K562 (cell line): ENCODE measurements around the gene TAF10. TPM values are rescaled to one million over a fixed set of nuclear protein-coding genes. Genes with fewer than 3 reads are reported as not detected.

ENCODE experiments used
- ERF ChIP-seq: fragments of 450-650 bp; formaldehyde crosslinking; IDR thresholded peaks from 2 replicates; pipeline ENCODE4 v1.4.0; 2020; ENCODE audit warnings: mild to moderate bottlenecking, mixed read lengths
- GATA2 ChIP-seq: sonication (generic); formaldehyde crosslinking; IDR thresholded peaks from 2 replicates; pipeline ENCODE4 v1.4.0; 2020; ENCODE audit warnings: mild to moderate bottlenecking, missing genetic modification reagents
- HNRNPL ChIP-seq: fragments of 200-400 bp; formaldehyde crosslinking; IDR thresholded peaks from 2 replicates; pipeline ENCODE4 v1.6.1; 2017; ENCODE audit warnings: low read depth, mild to moderate bottlenecking, low read length
- KDM4B ChIP-seq, 2 experiments: fragments of 450-650 bp in 1 of 2; sonication (generic) in 1 of 2; IDR thresholded peaks; 2 replicates each; pipeline ENCODE4 v1.6.1; 2016 to 2017; ENCODE audit warnings: borderline replicate concordance in 2 of 2, antibody characterized with exemption in 1 of 2, low read depth in 1 of 2, mild to moderate bottlenecking in 1 of 2
- MYC ChIP-seq, 2 experiments: fragments of 250-450 bp in 1 of 2; sonication (Bioruptor Pico) in 1 of 2; IDR thresholded peaks; 2 replicates each; pipeline versions ENCODE4 v1.5.1 to v1.6.1; 2012 to 2021; ENCODE audit warnings: low read depth in 2 of 2, borderline replicate concordance in 1 of 2, improper control_type of control experiment in 1 of 2, low read length in 1 of 2, mild to moderate bottlenecking in 1 of 2, moderate library complexity in 1 of 2
- NCOA2 ChIP-seq, 2 experiments: fragments of 450-650 bp; IDR thresholded peaks; 2 replicates each; pipeline ENCODE4 v1.6.1; 2018; ENCODE audit warnings: mild to moderate bottlenecking in 2 of 2, moderate library complexity in 1 of 2; ENCODE audit not compliant: partially characterized antibody in 2 of 2
- NFYB ChIP-seq: IDR thresholded peaks from 2 replicates; pipeline ENCODE4 v1.6.1; 2011; ENCODE audit warnings: mild to moderate bottlenecking, moderate library complexity; ENCODE audit not compliant: insufficient read length; ENCODE audit errors: extremely low read depth
- PCBP1 ChIP-seq: fragments of 200-400 bp; formaldehyde crosslinking; IDR thresholded peaks from 2 replicates; pipeline ENCODE4 v1.6.1; 2018; ENCODE audit warnings: mild to moderate bottlenecking, low read depth, low read length; ENCODE audit not compliant: poor library complexity, severe bottlenecking
- SAFB2 ChIP-seq: fragments of 200-400 bp; formaldehyde crosslinking; IDR thresholded peaks from 2 replicates; pipeline ENCODE4 v1.6.1; 2018; ENCODE audit warnings: borderline replicate concordance, low read length, low read depth, moderate library complexity; ENCODE audit not compliant: severe bottlenecking
- TAF15 ChIP-seq: fragments of 200-400 bp; formaldehyde crosslinking; IDR thresholded peaks from 2 replicates; pipeline ENCODE4 v1.6.1; 2017; ENCODE audit warnings: mild to moderate bottlenecking, low read depth, low read length, moderate library complexity
- TSHZ1 ChIP-seq: fragments of 250-450 bp; sonication (Bioruptor Pico); IDR thresholded peaks from 2 replicates; pipeline ENCODE4 v1.4.0; 2020; ENCODE audit warnings: mild to moderate bottlenecking, moderate library complexity
- ZC3H4 ChIP-seq: sonication (generic); formaldehyde crosslinking; IDR thresholded peaks from 2 replicates; pipeline ENCODE4 v1.9.0; 2021; ENCODE audit warnings: missing genetic modification reagents, borderline replicate concordance
- ZNF511 ChIP-seq: sonication (generic); formaldehyde crosslinking; IDR thresholded peaks from 2 replicates; pipeline ENCODE4 v1.8.0; 2022; ENCODE audit warnings: mild to moderate bottlenecking, missing genetic modification reagents
- ZNF740 ChIP-seq, 3 experiments: fragments of 200-800 bp in 1 of 3; sonication (Bioruptor generic) in 1 of 3; sonication (generic) in 1 of 3; formaldehyde crosslinking in 1 of 3; IDR thresholded peaks; 2 replicates each; pipeline versions ENCODE4 v1.6.1 to v1.8.0; 2016 to 2022; ENCODE audit warnings: mild to moderate bottlenecking in 2 of 3, missing compliant biosample characterization in 2 of 3, missing genetic modification characterization in 2 of 3, missing genetic modification reagents in 1 of 3
- ZNF77 ChIP-seq: fragments of 250-450 bp; sonication (Bioruptor Pico); IDR thresholded peaks from 2 replicates; pipeline ENCODE4 v1.5.0; 2020
- polyA plus RNA-seq, 8 experiments: library from polyadenylated mRNA; depleted of rRNA in 4 of 8; stranded (reverse) in 5 of 8; unstranded in 3 of 8; fragments of >200 nt; fragmentation: Nextera tagmentation in 2 of 8; fragmentation: Illumina TruSeq in 1 of 8; extraction: Ambion mirVana in 2 of 8; extraction: Trizol in 1 of 8; gene quantifications; 2 replicates each; pipeline versions ENCODE4 v1.2.1 to v1.2.3, GENCODE V29; 2011 to 2014; ENCODE audit warnings: inconsistent platforms in 1 of 8, missing spikeins in 1 of 8
- total RNA-seq, 7 experiments: library from RNA; depleted of rRNA in 6 of 7; stranded (reverse); fragments of >200 nt in 6 of 7; fragmentation: Illumina TruSeq in 2 of 7; extraction: Trizol in 2 of 7; gene quantifications; 2 replicates each; pipeline versions ENCODE4 v1.2.1 to v1.2.3, GENCODE V29; 2011 to 2021; ENCODE audit warnings: low replicate concordance in 1 of 7
- TF ChIP-seq, protein P1 (sequence below), 2 experiments: fragments of 450-650 bp in 1 of 2; IDR thresholded peaks; 2 replicates each; pipeline ENCODE4 v1.6.1; 2011 to 2017; ENCODE audit warnings: low read depth in 2 of 2, antibody characterized with exemption in 1 of 2, borderline replicate concordance in 1 of 2, low read length in 1 of 2, mild to moderate bottlenecking in 1 of 2, mixed read lengths in 1 of 2; ENCODE audit not compliant: control insufficient read depth in 1 of 2

The TAF10 gene
- total and polyA plus RNA-seq, 9 of the 15 experiments (the other 6 are each of a cell fraction or from before 2014, with no cell fraction given) = 19.5 to 197 (median 121) TPM

GRCh38 chr11:6611092-6611962 is 689 bp downstream of the TAF10 start (continued):
- TF ChIP-seq, protein P1, sequence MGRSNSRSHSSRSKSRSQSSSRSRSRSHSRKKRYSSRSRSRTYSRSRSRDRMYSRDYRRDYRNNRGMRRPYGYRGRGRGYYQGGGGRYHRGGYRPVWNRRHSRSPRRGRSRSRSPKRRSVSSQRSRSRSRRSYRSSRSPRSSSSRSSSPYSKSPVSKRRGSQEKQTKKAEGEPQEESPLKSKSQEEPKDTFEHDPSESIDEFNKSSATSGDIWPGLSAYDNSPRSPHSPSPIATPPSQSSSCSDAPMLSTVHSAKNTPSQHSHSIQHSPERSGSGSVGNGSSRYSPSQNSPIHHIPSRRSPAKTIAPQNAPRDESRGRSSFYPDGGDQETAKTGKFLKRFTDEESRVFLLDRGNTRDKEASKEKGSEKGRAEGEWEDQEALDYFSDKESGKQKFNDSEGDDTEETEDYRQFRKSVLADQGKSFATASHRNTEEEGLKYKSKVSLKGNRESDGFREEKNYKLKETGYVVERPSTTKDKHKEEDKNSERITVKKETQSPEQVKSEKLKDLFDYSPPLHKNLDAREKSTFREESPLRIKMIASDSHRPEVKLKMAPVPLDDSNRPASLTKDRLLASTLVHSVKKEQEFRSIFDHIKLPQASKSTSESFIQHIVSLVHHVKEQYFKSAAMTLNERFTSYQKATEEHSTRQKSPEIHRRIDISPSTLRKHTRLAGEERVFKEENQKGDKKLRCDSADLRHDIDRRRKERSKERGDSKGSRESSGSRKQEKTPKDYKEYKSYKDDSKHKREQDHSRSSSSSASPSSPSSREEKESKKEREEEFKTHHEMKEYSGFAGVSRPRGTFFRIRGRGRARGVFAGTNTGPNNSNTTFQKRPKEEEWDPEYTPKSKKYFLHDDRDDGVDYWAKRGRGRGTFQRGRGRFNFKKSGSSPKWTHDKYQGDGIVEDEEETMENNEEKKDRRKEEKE (IDR thresholded peaks at IDR 0.05; ENCODE audit: borderline replicate concordance in 1 of 2, control insufficient read depth in 1 of 2, low read depth in 2 of 2, low read length in 1 of 2) = no peak
- TF ChIP-seq ZNF511 (0 out of 2 replicates have a peak, but pooled peaks have one; percentile 11), KDM4B (IDR thresholded peaks at IDR 0.05; ENCODE audit: borderline replicate concordance in 2 of 2, low read depth in 1 of 2) (no peak), MYC (IDR thresholded peaks at IDR 0.05; ENCODE audit: low read depth, low read length) (no peak; the same call in 1 of the 2 replicates), MYC (CRISPR knock-in tag; IDR thresholded peaks at IDR 0.05; ENCODE audit: borderline replicate concordance, low read depth) (peak; percentile 89; the same call in 1 of the 2 replicates), NCOA2 (IDR thresholded peaks at IDR 0.05; ENCODE audit: partially characterized antibody in 2 of 2) (no peak), ZNF77 (CRISPR knock-in tag) (0 out of 2 replicates have a peak, but pooled peaks have one; percentile 33), TAF15 (no peak), NFYB (no peak), ZNF740 (CRISPR knock-in tag; IDR thresholded peaks at IDR 0.05) (no peak), ZNF740 (tag; IDR thresholded peaks at IDR 0.05) (no peak), PCBP1 (no peak), HNRNPL (no peak), GATA2 (CRISPR knock-in tag) (no peak), SAFB2 (no peak), ERF (no peak), ZC3H4 (CRISPR knock-in tag) (no peak), TSHZ1 (CRISPR knock-in tag) (no peak)
